Stimulated activated CD8-positive, alpha-beta memory T cell treated with anti-CD3 and anti-CD28 coated beads, Interleukin-12 subunit alpha, Interleukin-12 subunit beta, amount 100 ng/mL, for 1 hour (primary cell): ENCODE measurements around the gene CHD3.
"Not testable (repeated sequence)": the region's sequence is repeated elsewhere in the genome, so short reads cannot be mapped to it uniquely, and the experiment has no call there.

ENCODE experiments used
- DNase-seq: peaks from one replicate; pipeline ENCODE4 v3.0.0-alpha.2; 2020; ENCODE audit warnings: low read depth

CHD3 gene

DNA sequence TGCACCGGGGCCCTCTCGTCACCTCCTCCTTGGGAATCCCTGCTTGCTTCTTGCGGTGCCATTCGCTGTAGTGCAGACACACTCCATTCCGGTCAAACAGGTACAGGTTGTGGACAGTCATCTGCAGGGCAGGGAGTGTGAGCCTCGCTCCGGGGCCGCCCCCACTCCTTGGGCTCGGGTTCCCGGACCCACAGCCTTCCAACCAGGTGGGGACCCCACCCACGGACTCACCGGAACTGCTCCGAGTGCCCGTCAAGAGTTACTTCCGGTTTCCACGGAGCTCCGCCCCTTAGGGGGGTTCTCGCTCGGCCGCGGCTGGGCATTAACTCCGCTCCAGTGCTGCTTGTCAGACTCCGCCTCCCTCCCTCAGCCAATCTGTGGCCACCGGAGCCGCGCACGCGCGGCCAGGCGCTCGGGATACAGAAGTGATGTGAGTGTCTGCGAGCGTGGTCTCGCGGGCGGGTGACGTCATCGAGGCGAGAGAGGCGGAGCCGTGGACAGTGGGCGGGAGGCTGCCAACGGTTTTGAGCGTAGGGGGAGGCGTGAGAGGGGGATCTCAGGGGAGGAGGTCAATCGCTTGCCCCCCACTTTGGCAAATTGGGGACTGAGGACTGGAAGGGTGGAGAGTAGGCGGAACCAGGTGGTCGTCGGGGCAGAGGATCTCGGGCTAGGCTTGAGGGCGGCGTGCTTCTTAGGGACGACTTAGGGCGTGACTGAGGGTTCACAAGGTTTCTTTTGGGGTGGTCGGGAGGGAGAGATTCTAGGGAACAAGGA is 43.3 kb downstream of the CHD3 start, which contains the start of the genes CNTROB and TRAPPC1:
TSS of gene CNTROB (plus strand) at position 498 of the 774 bp plus-strand sequence. CDS start 874 bp downstream, outside the sequence.
TSS of gene TRAPPC1 (minus strand) at position 238 of the 774 bp plus-strand sequence. CDS start at position 121, 117 bp downstream.
- peak; percentile 99 for DNase-seq

DNA sequence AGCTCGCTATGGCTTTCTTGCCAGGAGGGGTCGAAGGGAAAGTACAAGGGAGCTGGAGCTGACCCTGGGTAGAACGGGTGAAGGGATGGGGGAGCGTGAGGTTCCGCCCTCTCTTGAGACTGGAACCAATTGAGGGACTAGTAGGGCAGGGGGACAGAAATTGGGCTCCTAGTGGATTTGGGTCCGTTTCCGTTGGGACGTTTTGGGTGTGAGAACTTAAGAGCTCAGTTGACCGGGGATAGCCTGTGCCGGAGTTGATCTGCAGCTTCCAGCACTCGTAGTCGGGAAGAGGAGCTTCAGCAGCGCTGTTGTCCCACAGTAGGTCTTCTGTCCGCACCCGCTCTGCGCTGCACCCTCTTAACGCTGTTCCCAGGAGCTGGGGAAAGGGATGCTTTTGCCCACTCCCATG is 43.9 kb downstream of the CHD3 start:
- DNase-seq, result no peak

DNA sequence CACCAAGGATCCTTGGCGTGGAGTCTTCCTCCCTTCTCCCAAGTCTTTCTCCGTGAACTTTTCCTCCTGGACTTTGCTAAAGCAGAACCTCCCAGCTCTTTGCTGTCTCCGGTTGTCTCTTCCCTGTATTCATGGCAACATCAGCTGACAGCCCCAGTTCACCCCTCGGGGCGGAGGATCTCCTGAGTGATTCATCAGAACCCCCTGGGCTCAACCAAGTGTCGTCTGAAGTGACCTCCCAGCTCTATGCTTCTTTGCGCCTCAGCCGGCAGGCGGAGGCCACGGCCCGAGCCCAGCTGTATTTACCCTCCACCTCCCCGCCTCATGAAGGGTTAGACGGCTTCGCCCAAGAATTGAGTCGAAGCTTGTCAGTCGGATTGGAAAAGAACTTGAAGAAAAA is 44.4 kb downstream of the CHD3 start:
- DNase-seq, result no peak

DNA sequence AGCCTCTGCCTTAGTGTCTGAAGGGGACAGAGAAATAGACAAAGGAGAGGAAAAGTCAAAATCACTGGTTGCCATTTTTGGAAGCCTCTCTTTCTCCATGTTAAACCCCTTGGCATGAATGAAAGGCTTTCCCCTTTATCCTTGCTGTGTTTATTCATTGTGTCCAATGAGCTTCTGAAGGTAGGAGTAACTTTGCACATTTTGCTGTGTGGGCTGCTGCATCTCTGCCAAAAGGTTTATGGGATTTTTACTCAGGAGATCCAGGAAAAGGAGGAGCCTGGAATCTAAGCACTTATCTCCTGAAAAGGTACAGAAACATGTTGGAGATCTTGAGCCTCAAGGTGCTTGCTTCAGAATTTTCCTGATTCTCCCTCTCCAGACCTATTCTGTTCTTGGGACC is 47.3 kb downstream of the CHD3 start:
- DNase-seq, result no peak

DNA sequence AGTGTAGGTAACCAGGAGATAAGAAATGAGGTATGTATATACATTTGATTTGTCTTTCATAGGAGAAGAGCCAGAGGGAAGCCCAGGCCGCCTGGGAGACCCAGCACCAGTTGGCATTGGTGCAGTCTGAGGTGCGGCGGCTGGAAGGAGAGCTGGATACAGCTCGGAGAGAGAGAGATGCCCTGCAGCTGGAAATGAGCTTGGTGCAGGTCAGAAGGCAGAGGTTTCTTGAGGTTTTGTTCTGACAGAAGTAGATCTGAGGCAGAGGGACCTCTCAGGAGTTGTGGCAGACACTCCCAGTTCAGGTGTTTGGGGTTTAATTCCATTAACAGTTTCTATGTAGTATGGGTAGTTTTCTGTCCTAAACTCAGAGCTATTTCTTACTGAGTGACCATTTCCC is 51.4 kb downstream of the CHD3 start:
- no peak for DNase-seq

DNA sequence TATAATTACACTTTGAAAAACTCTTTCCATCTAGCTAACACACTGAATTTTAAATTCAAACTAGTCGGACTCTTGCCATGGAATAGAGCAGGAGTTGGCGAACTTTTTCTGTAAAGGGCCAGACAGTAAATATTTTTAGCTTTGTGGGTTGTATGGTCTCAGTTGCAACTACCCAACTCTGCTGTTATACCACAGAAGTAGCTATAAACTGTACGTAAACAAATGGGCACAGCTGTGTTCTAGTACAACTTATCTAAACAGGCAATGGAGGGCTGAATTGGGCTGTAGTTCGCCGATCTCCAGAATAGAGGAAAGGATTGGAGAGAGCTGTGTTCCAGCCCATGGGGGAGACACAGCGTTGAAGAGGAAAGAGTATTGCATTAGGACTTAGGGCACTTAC is 52.2 kb downstream of the CHD3 start:
- no peak for DNase-seq

DNA sequence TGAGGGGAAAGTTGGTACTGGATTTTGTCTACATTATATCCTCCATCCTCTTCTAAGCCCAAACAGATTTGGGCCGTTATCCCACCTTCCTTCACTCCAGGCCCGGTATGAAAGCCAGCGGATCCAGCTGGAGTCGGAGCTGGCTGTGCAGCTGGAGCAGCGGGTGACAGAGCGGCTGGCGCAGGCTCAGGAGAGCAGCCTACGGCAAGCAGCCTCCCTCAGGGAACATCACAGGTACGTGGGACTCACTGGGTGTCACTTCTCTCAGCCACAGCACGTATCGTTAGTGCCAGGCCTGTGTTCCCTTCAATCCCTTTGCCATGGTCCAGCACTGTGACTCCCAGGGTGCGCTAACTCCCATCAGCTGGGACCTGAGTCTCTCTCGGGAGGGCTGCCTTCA is 54.7 kb downstream of the CHD3 start:
- no peak for DNase-seq

DNA sequence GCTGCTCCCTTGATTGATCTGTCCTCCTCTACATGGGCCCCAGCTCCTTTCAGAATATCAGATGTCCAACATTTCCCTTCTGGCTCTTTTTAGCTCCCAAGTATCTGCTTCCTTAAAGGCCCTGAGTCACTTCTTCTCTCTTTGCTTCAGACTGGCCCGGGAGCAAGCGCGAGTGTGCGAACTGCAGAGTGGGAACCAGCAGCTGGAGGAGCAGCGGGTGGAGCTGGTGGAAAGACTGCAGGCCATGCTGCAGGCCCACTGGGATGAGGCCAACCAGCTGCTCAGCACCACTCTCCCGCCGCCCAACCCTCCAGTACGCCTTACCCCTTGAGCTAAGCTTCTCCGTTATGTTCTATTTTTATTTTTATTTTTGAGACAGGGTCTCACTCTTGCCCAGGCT is 55.7 kb downstream of the CHD3 start:
- no peak for DNase-seq

DNA sequence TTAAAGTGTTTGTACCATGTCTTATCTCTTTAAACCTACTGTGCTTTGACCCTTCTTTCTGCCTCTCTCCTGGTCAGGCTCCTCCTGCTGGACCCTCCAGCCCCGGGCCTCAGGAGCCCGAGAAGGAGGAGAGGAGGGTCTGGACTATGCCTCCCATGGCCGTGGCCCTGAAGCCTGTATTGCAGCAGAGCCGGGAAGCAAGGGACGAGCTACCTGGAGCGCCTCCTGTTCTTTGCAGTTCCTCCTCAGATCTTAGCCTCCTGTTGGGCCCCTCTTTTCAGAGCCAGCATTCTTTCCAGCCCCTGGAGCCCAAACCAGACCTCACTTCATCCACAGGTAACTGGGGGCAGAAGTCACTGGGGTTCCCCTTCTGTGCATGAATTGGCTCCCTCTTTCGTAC is 57.1 kb downstream of the CHD3 start:
- DNase-seq, result no peak

DNA sequence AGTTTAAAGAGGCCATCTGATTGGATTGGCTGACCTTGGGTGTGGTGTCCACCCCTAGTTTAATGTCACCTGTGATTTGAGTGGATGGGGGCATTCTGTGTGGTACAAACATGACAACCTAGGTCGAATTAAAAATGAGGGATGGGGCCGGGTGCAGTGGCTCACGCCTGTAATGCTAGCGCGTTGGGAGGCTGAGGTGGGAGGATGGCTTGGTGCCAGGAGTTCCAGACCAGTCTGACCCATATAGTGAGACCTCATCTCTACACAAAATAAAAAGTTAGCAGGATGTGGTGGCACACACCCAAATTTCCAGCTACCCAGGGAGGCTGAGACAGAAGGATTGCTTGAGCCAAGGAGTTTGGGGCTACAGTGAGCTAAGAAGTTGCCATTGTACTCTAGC is 57.9 kb downstream of the CHD3 start:
- no peak for DNase-seq

DNA sequence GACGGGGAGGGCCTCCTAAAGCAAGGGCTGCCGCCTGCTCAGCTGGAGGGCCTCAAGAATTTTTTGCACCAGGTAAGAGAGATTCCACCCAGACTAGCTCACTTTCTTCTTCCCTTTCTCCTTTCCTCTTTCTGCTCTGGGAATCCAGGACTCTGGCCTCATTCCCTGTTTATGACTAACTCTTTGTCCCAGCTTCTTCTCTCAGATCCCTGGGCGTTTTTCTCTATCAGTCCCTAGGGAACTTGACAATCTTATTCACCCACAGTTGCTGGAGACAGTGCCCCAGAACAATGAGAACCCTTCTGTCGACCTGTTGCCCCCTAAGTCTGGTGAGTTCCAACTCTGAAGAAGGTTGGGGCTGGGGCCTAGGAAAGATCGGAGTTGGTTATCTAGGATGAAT is 59.1 kb downstream of the CHD3 start:
- no peak for DNase-seq

DNA sequence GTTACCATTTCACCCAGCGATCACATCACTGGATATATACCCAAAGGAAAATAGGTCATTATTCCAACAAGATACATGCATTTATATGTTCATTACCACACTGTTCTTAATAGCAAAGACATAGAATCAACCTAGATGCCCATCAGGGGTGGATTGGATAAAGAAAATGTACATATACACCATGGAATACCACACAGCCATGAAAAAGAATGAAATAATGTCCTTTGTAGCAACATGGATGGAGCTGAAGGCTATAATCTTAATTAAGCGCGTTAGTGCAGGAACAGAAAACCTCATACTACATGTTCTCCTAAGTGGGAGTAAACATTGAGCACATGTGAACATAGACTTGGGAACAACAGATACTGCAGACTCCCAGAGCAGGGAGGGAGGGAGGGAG is 62.0 kb downstream of the CHD3 start:
- DNase-seq, result no peak

DNA sequence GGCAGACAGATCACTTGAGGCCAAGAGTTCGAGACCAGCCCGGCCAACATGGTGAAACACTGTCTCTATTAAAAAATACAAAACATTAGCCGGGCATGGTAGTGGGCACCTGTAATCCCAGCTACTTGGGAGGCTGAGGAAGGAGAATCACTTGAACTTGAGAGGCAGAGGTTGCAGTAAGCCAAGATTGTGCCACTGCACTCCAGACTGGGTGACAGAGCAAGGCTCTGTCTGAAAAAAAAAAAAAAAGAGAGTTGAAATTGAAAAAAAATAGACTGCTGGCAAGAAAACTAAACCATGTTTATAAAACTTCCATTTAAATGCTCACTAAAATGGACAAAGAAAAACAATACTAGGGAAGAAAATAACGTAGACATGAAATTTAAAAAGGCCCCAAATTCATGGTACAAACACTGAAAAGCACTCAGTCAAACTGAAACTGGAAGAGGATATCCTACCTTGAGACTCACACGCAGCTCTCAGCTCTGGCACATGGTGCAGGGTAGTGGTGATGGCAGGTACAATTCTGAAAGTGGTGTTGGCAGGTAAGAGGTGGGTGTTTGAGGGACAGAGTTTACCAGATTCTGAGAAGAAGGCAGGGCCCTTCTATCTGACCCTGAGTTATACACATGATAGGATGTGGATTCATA is 62.7 kb downstream of the CHD3 start:
- DNase-seq, result no peak

DNA sequence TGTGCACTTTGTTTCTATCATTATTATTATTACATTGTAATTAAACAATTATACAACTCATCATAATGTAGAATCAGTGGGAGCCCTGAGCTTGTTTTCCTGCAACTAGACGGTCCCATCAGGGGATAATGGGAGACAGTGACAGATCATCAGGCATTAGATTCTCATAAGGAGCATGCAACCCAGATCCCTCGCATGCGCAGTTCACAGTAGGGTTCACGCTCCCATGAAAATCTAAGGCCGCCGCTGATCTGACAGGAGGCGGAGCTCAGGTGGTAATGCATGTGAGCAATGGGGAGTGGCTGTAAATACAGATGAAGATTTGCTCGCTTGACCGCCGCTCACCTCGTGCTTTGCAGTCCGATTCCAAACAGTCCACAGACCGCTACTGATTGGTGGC is 64.7 kb downstream of the CHD3 start:
- DNase-seq, result not testable (repeated sequence)

DNA sequence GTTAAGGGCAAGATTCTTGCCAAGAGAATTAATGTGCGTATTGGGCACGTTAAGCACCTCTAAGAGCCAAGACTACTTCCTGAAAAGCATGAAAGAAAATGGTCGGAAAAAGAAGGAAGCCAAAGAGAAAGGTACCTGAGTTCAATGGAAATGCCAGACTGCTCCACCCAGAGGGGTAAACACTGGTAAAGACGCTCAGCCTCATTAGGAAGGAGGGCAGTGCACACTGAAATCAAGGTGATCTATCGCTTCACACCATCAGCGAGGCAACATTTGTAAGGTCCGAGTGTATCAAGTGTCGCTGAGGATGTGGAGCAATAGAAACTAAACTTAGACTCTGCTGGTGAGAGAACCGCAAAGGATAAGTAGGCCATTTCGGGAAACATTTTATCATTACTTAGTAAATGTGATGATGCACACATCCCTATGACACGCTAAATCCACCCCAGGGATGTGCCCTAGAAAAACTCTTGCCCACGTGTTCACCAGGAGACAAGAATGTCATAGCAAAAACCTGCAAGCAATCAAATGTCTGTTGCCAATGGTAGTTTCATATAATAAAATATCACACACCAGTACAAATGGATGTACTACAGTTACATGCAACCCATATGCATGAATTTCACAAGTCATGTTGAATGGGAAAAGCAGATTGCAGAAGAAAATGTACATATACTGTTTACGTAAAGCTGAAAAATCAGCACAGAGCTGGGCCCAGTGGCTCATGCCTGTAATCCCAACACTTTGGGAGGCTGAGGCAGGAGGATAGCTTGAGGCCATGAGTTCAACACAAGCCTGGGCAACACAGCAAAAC is 67.0 kb downstream of the CHD3 start:
- no peak for DNase-seq

DNA sequence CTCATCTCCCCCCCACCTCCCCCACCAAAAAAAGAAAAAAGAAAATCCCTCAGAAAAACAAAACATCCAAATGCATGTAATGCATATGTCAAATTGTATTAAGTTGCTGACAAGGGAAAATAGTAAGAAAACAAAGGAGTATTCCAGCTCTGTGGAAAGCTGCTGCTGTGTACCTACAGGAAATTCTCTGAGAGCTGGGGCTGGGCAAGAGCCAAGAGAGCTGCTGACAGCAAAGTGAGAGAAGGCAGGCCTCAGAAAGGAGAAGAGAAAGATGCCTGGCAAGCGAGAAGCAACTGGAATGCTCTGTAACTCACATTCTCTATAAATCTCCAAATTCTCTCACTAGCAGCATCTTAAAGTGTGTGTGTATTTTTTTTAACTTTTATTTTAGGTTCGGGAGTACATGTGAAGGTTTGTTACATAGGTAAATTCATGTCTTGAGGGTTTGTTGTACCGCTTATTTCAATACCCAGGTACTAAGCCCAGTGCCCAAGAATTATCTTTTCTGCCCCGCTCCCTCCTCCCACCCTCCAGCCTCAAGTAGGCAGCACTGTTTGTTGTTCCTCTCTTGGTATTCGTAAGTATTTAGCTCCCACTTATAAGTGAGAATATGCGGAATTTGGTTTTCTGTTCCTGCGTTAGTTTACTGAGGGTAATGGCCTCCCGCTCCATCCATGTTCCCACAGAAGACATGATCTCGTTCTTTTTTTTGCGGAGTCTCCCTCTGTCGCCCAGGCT is 67.8 kb downstream of the CHD3 start:
- DNase-seq, result no peak

DNA sequence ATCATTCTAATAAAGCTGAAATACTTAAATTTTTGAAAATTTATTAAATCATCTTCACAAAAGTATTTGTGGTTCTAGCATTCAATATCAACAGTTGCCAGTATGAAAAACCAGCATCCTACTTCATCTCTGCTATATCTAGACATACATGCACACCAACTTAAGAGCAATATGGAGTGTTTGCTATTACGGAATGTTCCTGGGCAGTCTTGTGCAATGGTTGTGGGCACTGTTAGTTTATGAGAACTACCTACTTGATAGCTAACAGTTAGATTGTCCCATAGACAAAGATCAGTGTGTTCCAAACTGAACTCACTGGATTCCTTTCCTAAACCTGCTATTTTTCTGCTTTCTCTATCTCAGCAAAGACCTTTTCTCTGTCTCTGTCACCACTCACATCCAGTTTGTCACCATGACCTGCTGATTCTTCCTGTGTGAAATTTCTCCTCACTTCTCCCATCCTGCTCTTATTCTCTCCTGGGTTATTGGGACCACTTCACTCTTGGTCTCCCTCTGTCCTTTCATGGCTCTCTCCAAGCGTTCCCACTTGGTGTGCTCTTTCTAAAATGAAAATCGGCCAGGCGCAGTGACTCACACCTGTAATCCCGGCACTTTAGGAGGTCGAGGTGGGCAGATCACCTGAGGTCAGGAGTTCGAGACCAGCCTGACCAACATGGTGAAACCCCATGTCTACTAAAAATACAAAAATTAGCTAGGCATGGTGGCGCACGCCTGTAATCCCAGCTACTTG is 71.1 kb downstream of the CHD3 start:
- DNase-seq, result no peak

DNA sequence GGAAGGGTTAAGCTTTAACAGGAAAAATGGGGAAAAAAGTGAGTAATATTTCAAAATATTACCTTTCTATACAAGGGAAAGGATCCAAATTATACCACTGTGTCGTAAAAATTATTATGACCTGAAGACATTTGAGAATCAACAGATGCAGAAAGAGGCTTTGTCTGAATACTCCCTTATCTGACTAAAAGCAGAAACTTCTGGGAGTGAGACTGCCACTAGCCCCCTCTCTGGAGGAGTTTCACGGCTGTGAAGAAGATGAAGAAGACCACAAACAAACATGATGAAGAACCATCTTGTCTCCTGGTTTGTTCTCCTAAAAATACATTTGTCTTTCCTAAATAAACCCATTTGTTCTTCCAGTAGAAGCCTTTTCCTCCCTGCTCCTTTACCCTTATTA is 72.8 kb downstream of the CHD3 start:
- DNase-seq, result no peak
